A549 treated with GW870086 at 1 μM for 4 hours (cell line): ENCODE measurements around the gene GNAO1. TPM values are rescaled to one million over a fixed set of nuclear protein-coding genes. Genes with fewer than 3 reads are reported as not detected.

ENCODE experiments used
- total RNA-seq: library from RNA; stranded (reverse); fragments of 200-300 nt; extraction: Qiagen RNA extraction; gene quantifications from 5 replicates; pipeline ENCODE4 v1.2.3, GENCODE V29; 2022; ENCODE audit warnings: low read depth

GNAO1 gene
- total RNA-seq: 0.46 to 0.86 TPM (median 0.65 TPM) in 5 replicates

GRCh38 chr16:56191156-56191815 lies at the start of gene GNAO1:
Gene GNAO1, plus strand, starts transcription at chr16:56191489. Its CDS starts 747 bp downstream, at chr16:56192236.

Other genes with a start within 250 kb of the GNAO1 start
- gene AMFR, start 234.1 kb downstream of the GNAO1 start, total RNA-seq: 58.6 to 71.7 TPM (median 66.7 TPM) in 5 replicates